B cell (primary cell): ENCODE measurements around the gene RHOG. TPM values are rescaled to one million over a fixed set of nuclear protein-coding genes. Genes with fewer than 3 reads are reported as not detected.

Experiments
- ATAC-seq: fragments of 200-7000 bp; cut with Tn5 transposase; one replicate; pipeline ENCODE4 v1.10.0; 2021; ENCODE audit warnings: low read depth, mild to moderate bottlenecking, moderate number of reproducible peaks, moderate library complexity
- CTCF ChIA-PET: fragments of 350-600 bp; sonication (Branson Sonifier 250); formaldehyde crosslinking; loops from one replicate; lab custom pipeline; 2021; ENCODE audit warnings: antibody characterized with exemption, inconsistent platforms; lab: Charles Lee
- POLR2A ChIA-PET: fragments of 350-600 bp; sonication (Branson Sonifier 250); formaldehyde crosslinking; loops from one replicate; lab custom pipeline; 2021; ENCODE audit warnings: antibody characterized with exemption; lab: Charles Lee
- DNase-seq: peaks from one replicate; pipeline ENCODE4 v3.0.0; 2013
- H2AFZ ChIP-seq: 2 replicates; pipeline ENCODE4 v1.6.1; 2012; ENCODE audit warnings: mild to moderate bottlenecking, low read depth, low read length; ENCODE audit not compliant: insufficient read depth, poor library complexity, severe bottlenecking
- H3K27ac ChIP-seq, 2 donors: 1 replicate in 1 of 2; 2 replicates in 1 of 2; pipeline ENCODE4 v1.5.1; 2012 to 2013; ENCODE audit warnings: low read length in 2 of 2, mild to moderate bottlenecking in 2 of 2, moderate library complexity in 1 of 2
- H3K27me3 ChIP-seq, 4 experiments: fragments of 200-600 bp in 1 of 4; sonication (generic) in 1 of 4; replicated peaks in 1 of 4; 1 replicate in 2 of 4; 2 replicates in 2 of 4; pipeline versions ENCODE4 v1.6.1 to v1.7.0; 2013 to 2016; ENCODE audit warnings: low read length in 3 of 4, mild to moderate bottlenecking in 2 of 4, mixed read lengths in 1 of 4, moderate library complexity in 1 of 4; ENCODE audit not compliant: insufficient read depth in 4 of 4, control insufficient read depth in 3 of 4; ENCODE audit errors: control extremely low read depth in 1 of 4
- H3K36me3 ChIP-seq, 2 experiments: replicated peaks in 1 of 2; 1 replicate in 1 of 2; 2 replicates in 1 of 2; pipeline versions ENCODE4 v1.6.1 to v1.7.1; 2013; ENCODE audit warnings: low read length in 1 of 2; ENCODE audit not compliant: insufficient read depth in 2 of 2, control insufficient read depth in 1 of 2; ENCODE audit errors: control extremely low read depth in 1 of 2, extremely low read depth in 1 of 2
- H3K4me1 ChIP-seq, 2 donors: fragments of 200-600 bp in 1 of 2; sonication (generic) in 1 of 2; 1 replicate in 1 of 2; 2 replicates in 1 of 2; pipeline versions ENCODE4 v1.5.1 to v1.6.1; 2013 to 2017; ENCODE audit warnings: low read length in 2 of 2; ENCODE audit not compliant: control insufficient read depth in 2 of 2, insufficient read depth in 2 of 2
- H3K4me2 ChIP-seq: replicated peaks from 2 replicates; pipeline ENCODE3; 2012; ENCODE audit warnings: mild to moderate bottlenecking, low read depth, low read length; ENCODE audit not compliant: poor library complexity, severe bottlenecking
- H3K4me3 ChIP-seq, 5 experiments: fragments of 200-600 bp in 1 of 5; sonication (generic) in 1 of 5; 1 replicate in 3 of 5; 2 replicates in 2 of 5; pipeline versions ENCODE4 v1.5.1 to v1.7.0; 2011 to 2016; ENCODE audit warnings: low read length in 4 of 5, mild to moderate bottlenecking in 4 of 5, low read depth in 2 of 5, control low read depth in 1 of 5, moderate library complexity in 1 of 5; ENCODE audit not compliant: insufficient read depth in 1 of 5; ENCODE audit errors: control extremely low read depth in 1 of 5, extremely low read depth in 1 of 5
- H3K79me2 ChIP-seq: fragments of 200-600 bp; sonication (generic); one replicate; pipeline ENCODE4 v1.6.0; 2016; ENCODE audit warnings: low read length; ENCODE audit not compliant: control insufficient read depth, insufficient read depth
- H3K9ac ChIP-seq: fragments of 200-600 bp; sonication (generic); 2 replicates; pipeline ENCODE4 v1.6.1; 2017; ENCODE audit warnings: mild to moderate bottlenecking, low read length, moderate library complexity
- H3K9me3 ChIP-seq, 3 donors: one replicate each; pipeline versions ENCODE4 v1.6.1 to v1.7.1; 2013; ENCODE audit warnings: low read length in 2 of 3; ENCODE audit not compliant: control insufficient read depth in 2 of 3, insufficient read depth in 1 of 3; ENCODE audit errors: control extremely low read depth in 1 of 3
- H4K20me1 ChIP-seq: 2 replicates; pipeline ENCODE4 v1.6.0; 2012; ENCODE audit warnings: mild to moderate bottlenecking, low read length; ENCODE audit not compliant: insufficient read depth, control insufficient read depth, poor library complexity, severe bottlenecking
- H3K27ac Mint-ChIP-seq: one replicate; pipeline ENCODE4 v1.8.0; 2021; ENCODE audit warnings: mixed read lengths
- H3K27me3 Mint-ChIP-seq: one replicate; pipeline ENCODE4 v1.8.0; 2021; ENCODE audit warnings: mixed read lengths
- H3K4me1 Mint-ChIP-seq: one replicate; pipeline ENCODE4 v1.8.0; 2021; ENCODE audit warnings: mixed read lengths
- H3K4me3 Mint-ChIP-seq: one replicate; pipeline ENCODE4 v1.8.0; 2021; ENCODE audit warnings: mixed read lengths
- H3K9me3 Mint-ChIP-seq: one replicate; pipeline ENCODE4 v1.8.0; 2022; ENCODE audit warnings: mixed read lengths; ENCODE audit not compliant: insufficient read depth
- EZH2 ChIP-seq: IDR thresholded peaks from 2 replicates; pipeline ENCODE4 v1.6.1; 2012; ENCODE audit warnings: borderline replicate concordance, low read depth, mild to moderate bottlenecking, moderate library complexity, low read length; ENCODE audit not compliant: insufficient read depth, poor library complexity, severe bottlenecking
- WGBS: methylation state at CpG from one replicate; pipeline ENCODE4 v1.1.5; 2013; ENCODE audit warnings: missing lambda C conversion rate; ENCODE audit not compliant: insufficient coverage; 5-methylcytosine and 5-hydroxymethylcytosine counted together
- intact Hi-C: fragments of 100-400 bp; cut with micrococcal nuclease; formaldehyde crosslinking; loops from one replicate; pipeline ENCODE4 v1.10.0; 2022
- polyA plus RNA-seq: library from polyadenylated mRNA; depleted of rRNA; stranded (reverse); fragments of >200 nt; gene quantifications from 2 replicates; pipeline ENCODE4 v1.2.3, GENCODE V29; 2012
- total RNA-seq, 2 donors: library from RNA; stranded (reverse); fragments of 120-200 nt in 1 of 2; gene quantifications; 1 replicate in 1 of 2; 2 replicates in 1 of 2; pipeline versions ENCODE4 v1.2.3 to v1.2.4, GENCODE V29; 2013 to 2022
- TF ChIP-seq, protein P1 (sequence below): fragments of 200-600 bp; IDR thresholded peaks from one replicate; pipeline ENCODE4 v1.8.0; 2022; ENCODE audit warnings: antibody characterized with exemption, mild to moderate bottlenecking

Gene RHOG
- total and polyA plus RNA-seq, 2 donors (not counting 1 experiment from before 2014, with no cell fraction given): 102 to 141 TPM

DNA sequence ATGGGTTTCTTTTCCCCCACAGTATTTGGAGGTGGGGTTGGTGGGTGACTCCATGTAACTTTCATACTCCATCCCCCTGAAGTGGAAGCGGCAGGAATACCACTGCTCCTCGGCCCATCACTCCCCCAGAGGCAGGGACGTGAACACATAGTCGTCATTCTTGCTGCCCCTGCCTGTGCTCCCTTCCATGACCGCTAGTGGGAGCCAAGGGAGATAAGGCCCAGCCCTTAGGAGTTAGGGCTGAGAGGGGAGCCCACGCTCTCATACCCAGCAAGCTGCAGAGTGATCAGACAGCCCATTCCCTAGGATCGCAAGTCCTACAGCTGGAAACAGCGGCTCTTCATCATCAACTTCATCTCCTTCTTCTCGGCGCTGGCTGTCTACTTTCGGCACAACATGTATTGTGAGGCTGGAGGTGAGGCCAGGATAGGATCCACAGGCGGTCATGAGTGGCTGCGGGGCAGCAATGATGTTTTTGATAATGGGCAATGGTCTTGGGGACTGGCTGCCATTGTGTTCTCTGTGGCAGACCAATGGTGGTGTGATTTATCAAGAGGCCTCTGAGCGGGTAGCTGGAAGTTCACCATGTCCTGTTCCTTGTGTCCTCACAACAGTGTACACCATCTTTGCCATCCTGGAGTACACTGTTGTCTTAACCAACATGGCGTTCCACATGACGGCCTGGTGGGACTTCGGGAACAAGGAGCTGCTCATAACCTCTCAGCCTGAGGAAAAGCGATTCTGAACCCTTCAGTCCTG, 15.9 kb downstream of the RHOG start:
- no peaks in the 10 kb centered on the region for H3K27me3 ChIP-seq
- 68% methylated on average over 12 of the region's 18 CpGs for WGBS
- no peaks in the 10 kb centered on the region for H3K9me3 Mint-ChIP-seq
- peaks cover 0 to 39% of the 10 kb centered on the region in 2 experiments for H3K36me3 ChIP-seq
- H3K9me3 ChIP-seq: no peaks in the 10 kb centered on the region
- peaks cover 13 to 15% of the 10 kb centered on the region in 2 donors for H3K4me1 ChIP-seq
- intact Hi-C loops: loop anchor here (1.0 kb wide), 2 partner anchors 16 to 247 kb away; no protein-coding TSS in a partner anchor
- H3K9ac ChIP-seq: no peak overlapping the region
- H3K4me3 Mint-ChIP-seq: no peak overlapping the region
- H3K4me2 ChIP-seq: peak overlapping the region; percentile 16
- DNase-seq: peak; percentile 83
- no peaks in the 10 kb centered on the region for H3K27me3 Mint-ChIP-seq
- peaks cover 25% of the 10 kb centered on the region for H3K79me2 ChIP-seq
- H2AFZ ChIP-seq: peak overlapping the region; percentile 19
- no peak overlapping the region for H3K4me3 ChIP-seq
- no peak for TF ChIP-seq EZH2
- TF ChIP-seq, protein P1, sequence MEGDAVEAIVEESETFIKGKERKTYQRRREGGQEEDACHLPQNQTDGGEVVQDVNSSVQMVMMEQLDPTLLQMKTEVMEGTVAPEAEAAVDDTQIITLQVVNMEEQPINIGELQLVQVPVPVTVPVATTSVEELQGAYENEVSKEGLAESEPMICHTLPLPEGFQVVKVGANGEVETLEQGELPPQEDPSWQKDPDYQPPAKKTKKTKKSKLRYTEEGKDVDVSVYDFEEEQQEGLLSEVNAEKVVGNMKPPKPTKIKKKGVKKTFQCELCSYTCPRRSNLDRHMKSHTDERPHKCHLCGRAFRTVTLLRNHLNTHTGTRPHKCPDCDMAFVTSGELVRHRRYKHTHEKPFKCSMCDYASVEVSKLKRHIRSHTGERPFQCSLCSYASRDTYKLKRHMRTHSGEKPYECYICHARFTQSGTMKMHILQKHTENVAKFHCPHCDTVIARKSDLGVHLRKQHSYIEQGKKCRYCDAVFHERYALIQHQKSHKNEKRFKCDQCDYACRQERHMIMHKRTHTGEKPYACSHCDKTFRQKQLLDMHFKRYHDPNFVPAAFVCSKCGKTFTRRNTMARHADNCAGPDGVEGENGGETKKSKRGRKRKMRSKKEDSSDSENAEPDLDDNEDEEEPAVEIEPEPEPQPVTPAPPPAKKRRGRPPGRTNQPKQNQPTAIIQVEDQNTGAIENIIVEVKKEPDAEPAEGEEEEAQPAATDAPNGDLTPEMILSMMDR: peak; percentile 81
- H4K20me1 ChIP-seq: peaks cover 18% of the 10 kb centered on the region
- peaks cover 26% of the 10 kb centered on the region for H3K4me1 Mint-ChIP-seq
- peak overlapping the region in 1 of 2 donors; percentile 74 for H3K27ac ChIP-seq
- ChIA-PET CTCF (interaction anchor here (0.7 to 3.3 kb wide), 20 partner anchors 9 to 248 kb away, joined by 3 to 33 read pairs (median 6); partner anchors contain the start of genes PGAP2, RHOG and STIM1), POLR2A (interaction anchor here (2.8 kb wide), 1 partner anchor 16 kb away, joined by 12 read pairs; the partner anchor contains the start of gene RHOG)
- peak; percentile 96 for ATAC-seq
- H3K27ac Mint-ChIP-seq: peak overlapping the region; percentile 69
